Measurements from ENCODE around the gene NEK3.
"Not testable (repeated sequence)": the region's sequence is repeated elsewhere in the genome, so short reads cannot be mapped to it uniquely, and the experiment has no call there.

The NEK3 gene

GRCh38 chr13:52170828-52171391 is 11.5 kb upstream of the NEK3 start:
- not testable (repeated sequence) for DNase-seq (ENCODE audit: low read depth)

GRCh38 chr13:52169839-52170238 is 10.4 kb upstream of the NEK3 start:
- no peak for DNase-seq (ENCODE audit: low read depth)

- DNase-seq (ENCODE audit: low read depth) = no peak
Observed at GRCh38 chr13:52165411-52165810, 6.0 kb upstream of the NEK3 start.

GRCh38 chr13:52164989-52165388 is 5.6 kb upstream of the NEK3 start:
- DNase-seq (ENCODE audit: low read depth) = no peak

- DNase-seq (ENCODE audit: low read depth) = not testable (repeated sequence)
Observed at GRCh38 chr13:52163878-52164277, 4.5 kb upstream of the NEK3 start.

- no peak for DNase-seq (ENCODE audit: low read depth)
Observed at GRCh38 chr13:52162279-52163101, 3.1 kb upstream of the NEK3 start.

- DNase-seq (ENCODE audit: low read depth) = no peak
Observed at GRCh38 chr13:52161181-52161646, 1.8 kb upstream of the NEK3 start.

- DNase-seq (ENCODE audit: low read depth) = no peak
Observed at GRCh38 chr13:52160506-52160905, 1.1 kb upstream of the NEK3 start.

- DNase-seq (ENCODE audit: low read depth) = no peak
Observed at GRCh38 chr13:52160053-52160452, 656 bp upstream of the NEK3 start.

GRCh38 chr13:52158629-52159158 is 703 bp downstream of the NEK3 start:
- DNase-seq (ENCODE audit: low read depth) = peak; percentile 0

- DNase-seq (ENCODE audit: low read depth) = no peak
Observed at GRCh38 chr13:52156724-52157261, 2.6 kb downstream of the NEK3 start.

- no peak for DNase-seq (ENCODE audit: low read depth)
Observed at GRCh38 chr13:52155177-52155576, 4.2 kb downstream of the NEK3 start.

- no peak for DNase-seq (ENCODE audit: low read depth)
Observed at GRCh38 chr13:52147225-52147624, 12.2 kb downstream of the NEK3 start.

GRCh38 chr13:52141299-52141698 is 18.1 kb downstream of the NEK3 start:
- no peak for DNase-seq (ENCODE audit: low read depth)

- DNase-seq (ENCODE audit: low read depth) = no peak
Observed at GRCh38 chr13:52137489-52137888, 21.9 kb downstream of the NEK3 start.

GRCh38 chr13:52136763-52137162 is 22.6 kb downstream of the NEK3 start:
- no peak for DNase-seq (ENCODE audit: low read depth)

- no peak for DNase-seq (ENCODE audit: low read depth)
Observed at GRCh38 chr13:52130641-52131040, 28.8 kb downstream of the NEK3 start.

GRCh38 chr13:52128714-52129700 is 30.4 kb downstream of the NEK3 start, which contains the start of gene NEK5:
NEK5 (minus strand) TSS chr13:52129073; CDS start chr13:52127482, 1,591 bp downstream.
- peak; percentile 35 for DNase-seq (ENCODE audit: low read depth)

- peak; percentile 27 for DNase-seq (ENCODE audit: low read depth)
Observed at GRCh38 chr13:52127783-52128702, 31.4 kb downstream of the NEK3 start.

- no peak for DNase-seq (ENCODE audit: low read depth)
Observed at GRCh38 chr13:52127378-52127777, 32.0 kb downstream of the NEK3 start.

GRCh38 chr13:52125547-52125946 is 33.9 kb downstream of the NEK3 start:
- no peak for DNase-seq (ENCODE audit: low read depth)

Data from activated T-cell treated with anti-CD3 and anti-CD28 coated beads for 1 hour (primary cell).